Ovary (tissue), 9 donors: Measurements from ENCODE around the gene RYR3. TPM values are rescaled to one million over a fixed set of nuclear protein-coding genes. Genes with fewer than 3 reads are reported as not detected.

Experiments
- DNase-seq, 5 donors: peaks; one replicate each; pipeline ENCODE4 v3.0.0-alpha.2; 2019 to 2020
- H3K27ac ChIP-seq, 2 donors: fragments of 200-600 bp; one replicate each; pipeline versions ENCODE4 v1.5.1 to v1.8.0; 2019 to 2022
- H3K27me3 ChIP-seq: fragments of 200-600 bp; one replicate; pipeline ENCODE4 v1.8.0; 2022
- H3K36me3 ChIP-seq: fragments of 200-600 bp; sonication (generic); one replicate; pipeline ENCODE4 v1.5.1; 2019
- H3K4me1 ChIP-seq: one replicate; pipeline ENCODE4 v1.8.1; 2013; ENCODE audit warnings: mild to moderate bottlenecking, moderate library complexity; ENCODE audit not compliant: insufficient read depth
- H3K4me3 ChIP-seq: fragments of 200-600 bp; sonication (generic); one replicate; pipeline ENCODE4 v1.5.1; 2017
- H3K9me3 ChIP-seq, 2 donors: fragments of 200-600 bp in 1 of 2; sonication (generic) in 1 of 2; one replicate each; pipeline versions ENCODE4 v1.5.1 to v1.8.1; 2013 to 2019; ENCODE audit warnings: mild to moderate bottlenecking in 1 of 2, moderate library complexity in 1 of 2
- CTCF ChIP-seq, 3 donors: fragments of 450-650 bp in 2 of 3; fragments of 200-600 bp in 1 of 3; IDR thresholded peaks; one replicate each; pipeline versions ENCODE4 v1.5.1 to v1.8.0; 2016 to 2022; ENCODE audit warnings: antibody characterized with exemption in 3 of 3, mild to moderate bottlenecking in 1 of 3
- EP300 ChIP-seq: sonication (generic); formaldehyde crosslinking; IDR thresholded peaks from one replicate; pipeline ENCODE4 v1.6.1; 2017; ENCODE audit warnings: antibody characterized with exemption
- POLR2A ChIP-seq: fragments of 450-650 bp; IDR thresholded peaks from one replicate; pipeline ENCODE4 v1.6.1; 2017; ENCODE audit warnings: antibody characterized with exemption, mild to moderate bottlenecking, moderate library complexity
- WGBS, 3 donors: extraction: QIAGEN DNeasy Blood & Tissue Kit in 1 of 3; methylation state at CpG; one replicate each; pipeline versions ENCODE4 v1.1.5 to v1.1.7; 2013 to 2017; 5-methylcytosine and 5-hydroxymethylcytosine counted together
- intact Hi-C, 4 donors: fragments of 100-400 bp; cut with DNase I; formaldehyde crosslinking; loops; one replicate each; pipeline versions ENCODE4 v1.11.0 to v1.15.1; 2022 to 2023
- polyA plus RNA-seq, 2 donors: library from polyadenylated mRNA; stranded (reverse); fragments of 200-250 nt in 1 of 2; fragments of 350-450 nt in 1 of 2; fragmentation: Illumina TruSeq in 1 of 2; extraction: RNeasy Lipid Tissue Mini Kit (QIAGEN cat#74804) in 1 of 2; gene quantifications; one replicate each; pipeline ENCODE4 v1.2.3, GENCODE V29; 2013 to 2014
- total RNA-seq, 7 donors: library from RNA; depleted of rRNA in 2 of 7; stranded (reverse); fragments of >200 nt in 2 of 7; fragmentation: NEBNext Ultra II Directional in 3 of 7; extraction: Animal tissue kit (Norgen Biotek cat#: 25700) in 3 of 7; gene quantifications; one replicate each; pipeline versions ENCODE4 v1.1.0 to v1.2.4, GENCODE V29; 2016 to 2023
- donor health status: DM: no; HTN: no; CAD: no; lungs with moderate emphysema.
- donor health status: DM: no; HTN: no; CAD: no.
- donor health status: Bipolar disorder and iron deficiency.
- donor health status: DM: yes; HTN: yes; CAD: no.
- donor health status: DM: no; HTN: no; CAD: no.
- donor health status: DM: yes; HTN: yes; CAD: no.

The RYR3 gene
- total and polyA plus RNA-seq, 9 donors = 0.52 to 6.0 (median 0.96) TPM

- Histone ChIP-seq H3K27ac (no peak overlapping the region), H3K9me3 (no peaks in the 10 kb centered on the region)
- 68 to 80% (median 76%) methylated on average over 3 of the region's 3 CpGs for WGBS, 3 donors
Measured at GRCh38 chr15:33330931-33331330, 20.2 kb downstream of the RYR3 start.

GRCh38 chr15:33341953-33342352 is 31.2 kb downstream of the RYR3 start:
- WGBS, 3 donors = 47 to 58% (median 52%) methylated on average over 4 of the region's 4 CpGs
- no peak overlapping the region for H3K27ac ChIP-seq

More at GRCh38 chr15:33330931-33331330, 20.2 kb downstream of the RYR3 start:
- H3K27me3 ChIP-seq = no peaks in the 10 kb centered on the region
- no peaks in the 10 kb centered on the region for H3K4me1 ChIP-seq
- intact Hi-C loops = no loop called here
- H3K36me3 ChIP-seq = no peaks in the 10 kb centered on the region
- no peak for DNase-seq
- no peak overlapping the region for H3K4me3 ChIP-seq
- TF ChIP-seq EP300 = no peak
- TF ChIP-seq POLR2A = no peak
- no peak for TF ChIP-seq CTCF (IDR thresholded peaks at IDR 0.05)

GRCh38 chr15:33343275-33343674 is 32.5 kb downstream of the RYR3 start:
- intact Hi-C loops = no loop called here
- Histone ChIP-seq H3K36me3 (no peaks in the 10 kb centered on the region), H3K9me3 (no peaks in the 10 kb centered on the region), H3K27ac (no peak overlapping the region), H3K4me3 (no peak overlapping the region), H3K4me1 (no peaks in the 10 kb centered on the region), H3K27me3 (no peaks in the 10 kb centered on the region)
- no peak for DNase-seq
- 51 to 56% (median 54%) methylated on average over 5 of the region's 5 CpGs for WGBS, 3 donors
- TF ChIP-seq POLR2A (no peak), EP300 (no peak), CTCF (IDR thresholded peaks at IDR 0.05) (no peak)

More at GRCh38 chr15:33341953-33342352, 31.2 kb downstream of the RYR3 start:
- H3K4me3 ChIP-seq = no peak overlapping the region
- intact Hi-C loops = no loop called here
- H3K36me3 ChIP-seq = no peaks in the 10 kb centered on the region
- no peaks in the 10 kb centered on the region for H3K4me1 ChIP-seq
- no peaks in the 10 kb centered on the region for H3K9me3 ChIP-seq
- no peaks in the 10 kb centered on the region for H3K27me3 ChIP-seq
- no peak for TF ChIP-seq POLR2A
- TF ChIP-seq CTCF (IDR thresholded peaks at IDR 0.05) = no peak
- TF ChIP-seq EP300 = no peak
- no peak for DNase-seq

- no peak overlapping the region for H3K4me3 ChIP-seq
- H3K9me3 ChIP-seq = no peaks in the 10 kb centered on the region
- intact Hi-C loops = no loop called here
- 88 to 93% (median 88%) methylated on average over 2 of the region's 2 CpGs for whole genome bisulfite sequencing, 3 donors
- no peaks in the 10 kb centered on the region for H3K4me1 ChIP-seq
- TF ChIP-seq EP300 = no peak
- TF ChIP-seq POLR2A = no peak
- no peak for TF ChIP-seq CTCF (IDR thresholded peaks at IDR 0.05)
- no peak overlapping the region for H3K27ac ChIP-seq
- no peaks in the 10 kb centered on the region for H3K36me3 ChIP-seq
- DNase-seq = no peak
- no peaks in the 10 kb centered on the region for H3K27me3 ChIP-seq
Measured at GRCh38 chr15:33344111-33344510, 33.3 kb downstream of the RYR3 start.
